NOMO-1 treated with DMSO at 0.1 percent for 48 hours (cell line): ENCODE results near the gene CFAP61.
A peak's percentile ranks its signal among the peaks of the same experiment; 100 is the strongest.
"Not testable (repeated sequence)": the region's sequence is repeated elsewhere in the genome, so short reads cannot be mapped to it uniquely, and the experiment has no call there.

Experiments
- DNase-seq: peaks from one replicate; lab custom pipeline; 2025; ENCODE audit not compliant: unreplicated experiment; lab: John Stamatoyannopoulos, UW

The CFAP61 gene, protein sequence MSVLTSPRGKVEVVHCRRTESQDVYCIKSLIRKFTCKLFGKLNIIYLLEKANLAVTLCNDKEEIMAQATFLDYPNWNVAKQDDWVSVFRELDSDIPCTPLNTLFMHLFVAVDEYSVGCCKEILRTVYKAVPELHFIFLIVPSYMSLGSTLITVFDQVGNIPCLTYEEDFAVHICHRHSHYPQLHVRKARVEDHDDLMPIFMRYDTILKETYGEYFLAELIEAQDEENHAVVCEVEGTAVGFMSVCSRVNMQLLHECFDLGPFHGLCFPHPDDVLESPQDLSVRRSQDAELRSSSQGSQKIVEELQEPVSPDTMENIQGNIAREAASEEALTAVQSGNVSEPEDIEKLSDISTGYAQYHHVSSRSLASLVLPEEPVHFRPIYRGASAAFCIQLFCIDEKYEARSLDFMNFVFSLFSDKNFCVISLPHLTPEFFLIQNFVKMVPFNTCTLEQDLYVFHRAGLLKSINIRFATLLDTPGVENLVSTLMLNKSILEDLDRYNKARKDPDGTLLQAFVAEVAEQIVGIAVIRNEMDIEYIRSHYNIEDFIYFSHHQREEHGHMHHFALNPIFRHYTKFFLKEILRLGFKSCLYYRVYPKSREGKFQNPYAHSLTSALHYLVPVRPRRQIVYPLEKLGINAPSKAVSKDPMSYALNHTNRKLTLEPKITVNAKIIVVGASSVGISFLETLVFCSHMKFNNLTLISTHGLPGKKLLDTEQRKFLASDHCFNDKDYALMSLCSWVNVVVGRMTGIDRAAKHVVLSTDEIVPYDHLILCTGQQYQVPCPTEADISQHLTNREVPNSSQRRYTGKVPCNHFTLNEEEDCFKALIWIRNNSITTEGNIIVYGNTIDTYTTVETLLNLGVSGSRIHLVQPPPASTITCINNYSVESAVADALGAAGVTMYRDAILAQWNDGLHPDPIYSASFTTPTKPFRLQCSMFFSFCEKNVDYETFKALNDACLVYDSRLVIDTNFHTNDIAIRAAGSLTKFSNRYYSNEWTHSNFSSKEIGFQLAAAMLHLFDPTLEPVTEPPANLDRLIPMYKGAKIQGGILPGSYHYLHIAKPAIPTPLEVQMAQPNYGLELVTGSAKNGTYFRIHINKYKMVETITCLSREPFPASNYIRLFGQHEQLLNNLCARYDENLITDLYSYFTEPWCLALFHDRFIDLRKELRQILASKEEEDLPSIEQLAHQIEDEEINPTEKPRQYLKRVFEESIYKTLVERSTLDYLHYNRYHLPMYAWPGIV

DNA sequence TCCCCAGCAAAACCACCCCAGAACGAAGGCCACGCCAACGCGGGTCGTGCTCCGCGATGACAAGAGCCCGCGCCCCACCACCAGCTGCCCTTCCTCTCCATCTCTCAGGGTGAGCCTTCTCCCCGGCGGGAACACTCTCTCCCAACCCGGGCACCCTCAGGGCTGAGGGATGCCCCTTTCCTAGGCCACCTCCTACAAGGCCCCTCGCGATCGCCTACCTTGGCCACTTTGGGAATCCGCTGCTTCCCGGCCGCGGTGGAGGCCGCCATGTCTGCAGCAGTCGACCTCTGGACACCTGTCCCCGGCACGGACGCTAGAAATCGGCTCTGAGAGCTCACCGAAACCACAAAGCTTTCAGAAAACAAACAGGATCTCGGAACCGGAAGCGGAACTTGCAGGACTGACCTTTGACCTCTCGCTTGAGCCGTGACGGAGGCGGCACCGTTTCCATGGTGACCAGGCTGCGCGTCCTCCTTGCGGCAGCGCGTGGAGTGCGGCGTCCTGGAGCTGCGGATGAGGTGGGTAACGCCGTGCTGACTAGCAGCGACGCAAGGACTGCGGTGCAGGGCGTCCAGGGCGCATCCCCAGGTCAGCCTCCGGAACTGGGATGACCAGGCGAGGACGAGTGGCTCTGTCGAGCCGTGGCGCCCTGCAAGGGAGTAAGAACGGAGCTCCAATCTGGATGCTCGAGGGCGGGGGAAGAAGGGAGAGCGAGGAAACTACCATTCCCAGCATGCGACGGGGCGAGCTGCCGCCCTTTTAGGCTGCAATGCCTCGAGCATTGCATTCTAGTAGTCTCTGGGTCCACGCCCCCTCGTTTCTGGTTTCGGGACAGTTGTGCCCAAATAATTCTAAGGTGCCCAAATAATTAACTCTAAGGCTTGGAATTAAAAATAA, at the start of gene CFAP61, which contains the start of gene CRNKL1:
CFAP61 (plus strand) TSS at position 459 of the 897 bp plus-strand sequence. CDS start 4,122 bp downstream, outside the sequence.
CRNKL1 (minus strand) TSS at position 393 of the 897 bp plus-strand sequence; CDS start at position 269, 124 bp downstream.
- DNase-seq, result peak; percentile 92

DNA sequence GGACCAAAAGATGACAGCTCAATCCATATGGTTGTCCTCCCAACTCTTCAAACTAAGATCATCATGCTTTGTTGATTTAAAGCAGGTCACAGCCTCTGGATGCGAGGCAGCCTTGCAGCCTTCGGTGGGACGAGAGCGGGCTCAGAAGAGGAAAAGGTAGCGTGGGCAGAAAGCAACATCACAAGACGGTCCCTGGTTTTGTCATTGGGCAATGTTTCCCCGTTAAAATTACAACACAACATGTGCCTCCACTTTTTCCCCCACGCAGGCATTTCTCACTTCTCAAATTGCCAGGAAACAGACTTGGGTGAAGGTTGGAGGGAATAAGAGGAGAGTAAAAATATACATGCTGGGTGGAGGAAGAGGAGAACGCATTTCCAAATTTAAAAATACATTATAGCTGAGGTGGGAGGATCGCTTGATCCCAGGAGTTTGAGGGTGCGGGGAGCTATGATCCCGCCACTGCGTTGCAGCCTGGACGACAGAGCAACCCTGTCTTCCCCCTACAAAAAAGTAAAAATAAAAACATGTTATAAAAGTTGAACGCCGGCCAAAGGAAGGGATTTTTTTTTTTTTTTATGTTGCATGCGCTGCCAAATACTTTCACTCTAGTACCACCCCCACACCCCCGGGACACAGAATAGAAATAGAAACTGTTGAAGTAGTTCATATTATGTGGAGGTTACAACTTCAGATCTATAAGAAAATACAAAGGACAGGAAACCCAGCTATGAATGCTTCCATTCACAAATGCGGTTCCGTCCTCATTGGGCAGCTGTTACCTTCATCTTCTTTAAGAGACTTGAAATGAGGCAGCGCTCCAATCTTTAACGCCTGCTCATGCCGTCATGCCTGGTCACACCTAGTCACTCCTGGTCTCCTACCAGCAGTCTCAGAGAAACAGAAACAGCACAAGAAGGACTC, 49.0 kb upstream of the CFAP61 start:
- peak; percentile 75 for DNase-seq

DNA sequence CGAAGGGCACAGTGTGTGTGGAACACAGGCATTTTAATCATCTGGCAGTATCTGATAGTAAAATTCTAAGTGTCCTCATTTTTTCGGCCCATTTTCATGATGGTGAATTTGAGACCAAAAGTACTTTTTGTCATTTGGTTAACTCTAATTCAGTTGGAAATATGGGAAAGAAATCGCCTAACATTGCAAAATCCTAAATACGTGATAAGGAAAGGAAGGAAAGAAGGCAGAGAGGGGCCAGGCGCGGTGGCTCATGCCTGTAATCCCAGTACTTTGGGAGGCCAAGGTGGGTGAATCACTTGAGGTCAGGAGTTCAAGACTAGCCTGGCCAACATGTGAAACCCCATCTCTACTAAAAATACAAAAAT, 48.4 kb upstream of the CFAP61 start:
- not testable (repeated sequence) for DNase-seq

GRCh38 chr20:20005342-20005741, 47.0 kb upstream of the CFAP61 start:
- DNase-seq, result no peak

- no peak for DNase-seq
Measured at GRCh38 chr20:20009784-20010253, 42.5 kb upstream of the CFAP61 start.

- no peak for DNase-seq
Measured at GRCh38 chr20:20010639-20011500, 41.5 kb upstream of the CFAP61 start.

- DNase-seq, result no peak
Measured at GRCh38 chr20:20012541-20012940, 39.8 kb upstream of the CFAP61 start.

DNA sequence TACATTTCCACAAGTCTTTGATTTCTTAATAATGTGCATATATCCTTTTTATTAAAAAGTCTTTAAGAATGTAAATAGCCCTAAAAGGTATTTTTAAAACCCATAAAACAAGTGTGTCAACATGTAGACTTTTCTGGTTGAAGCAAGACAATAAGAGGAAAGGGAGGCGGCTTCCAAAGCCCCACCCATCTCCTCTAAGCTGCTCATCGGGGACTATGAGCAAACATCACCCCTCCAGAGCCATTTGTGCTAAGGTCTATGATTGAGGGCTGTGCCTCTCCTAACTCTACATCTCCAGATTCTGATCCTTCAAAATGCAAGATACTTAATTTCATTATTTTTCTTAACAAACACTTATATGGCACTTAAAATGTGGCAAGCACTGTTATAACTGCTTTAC, 37.7 kb upstream of the CFAP61 start:
- DNase-seq, result no peak

DNA sequence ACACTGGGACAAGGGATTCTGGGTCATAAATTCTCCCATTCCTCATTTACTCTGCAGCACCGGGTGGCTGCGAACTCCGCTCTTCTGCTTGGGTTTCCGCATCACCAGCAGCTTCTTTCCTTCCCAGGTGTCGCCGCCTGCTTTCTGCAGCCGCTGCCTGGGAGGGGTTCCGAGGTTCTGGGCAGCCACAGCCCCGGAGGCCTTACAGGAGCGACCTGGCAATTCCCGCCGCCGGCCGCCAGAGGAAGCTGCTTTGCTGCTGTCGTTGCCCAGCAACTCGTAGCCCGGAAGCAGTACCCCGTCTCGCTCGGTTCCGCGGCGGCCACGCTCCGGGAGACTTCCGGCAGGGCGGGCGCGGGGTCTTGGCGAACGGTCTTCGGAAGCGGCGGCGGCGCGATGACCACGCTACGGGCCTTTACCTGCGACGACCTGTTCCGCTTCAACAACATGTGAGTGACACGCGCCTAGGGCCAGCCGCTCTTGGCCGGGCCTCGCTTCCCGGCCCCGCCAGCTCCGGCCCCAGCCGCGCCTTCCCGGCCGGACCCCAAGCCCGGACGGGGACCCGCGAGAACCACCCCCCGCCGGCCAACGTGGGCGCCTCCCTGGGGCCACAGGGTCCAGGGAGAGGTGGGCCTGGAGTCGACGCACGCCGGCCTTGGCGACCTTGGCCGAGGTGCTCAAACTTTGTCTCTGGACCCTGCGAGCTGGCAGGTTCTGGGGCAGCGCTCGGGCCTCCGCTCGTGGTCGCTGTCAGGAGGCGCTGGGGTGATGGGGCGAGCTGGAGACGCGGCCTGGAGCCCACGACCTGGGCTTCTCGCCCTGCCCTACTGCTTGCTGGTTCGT, 35.1 kb upstream of the CFAP61 start, which contains the start of gene NAA20:
NAA20 (plus strand) TSS at position 362 of the 843 bp plus-strand sequence; CDS start at position 397, 35 bp downstream.
- DNase-seq, result peak; percentile 94

- no peak for DNase-seq
Measured at GRCh38 chr20:20017844-20018185, 34.5 kb upstream of the CFAP61 start.

- DNase-seq, result no peak
Measured at GRCh38 chr20:20018366-20018765, 34.0 kb upstream of the CFAP61 start.

GRCh38 chr20:20019123-20019522, 33.2 kb upstream of the CFAP61 start:
- no peak for DNase-seq

GRCh38 chr20:20020908-20021307, 31.4 kb upstream of the CFAP61 start:
- DNase-seq, result no peak

DNA sequence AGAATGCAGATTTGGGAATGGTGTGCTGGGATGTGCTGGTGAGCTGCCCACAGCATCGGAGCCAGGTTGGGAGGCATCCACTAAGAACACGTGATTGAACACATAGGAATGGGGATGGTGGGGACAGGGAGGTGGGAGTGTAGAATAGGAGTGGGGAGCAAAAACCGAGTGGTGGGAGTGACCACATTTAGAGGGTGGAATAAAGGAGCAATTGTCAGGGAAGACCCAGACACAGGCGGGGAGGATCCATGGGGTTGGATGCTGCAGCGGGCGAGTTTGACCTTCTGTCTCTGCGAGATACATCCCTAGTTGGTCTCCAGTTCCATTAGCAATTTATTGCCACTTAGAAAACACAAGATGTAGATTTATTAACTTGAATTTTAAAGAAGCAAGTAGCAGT, 30.5 kb upstream of the CFAP61 start:
- DNase-seq, result no peak

DNA sequence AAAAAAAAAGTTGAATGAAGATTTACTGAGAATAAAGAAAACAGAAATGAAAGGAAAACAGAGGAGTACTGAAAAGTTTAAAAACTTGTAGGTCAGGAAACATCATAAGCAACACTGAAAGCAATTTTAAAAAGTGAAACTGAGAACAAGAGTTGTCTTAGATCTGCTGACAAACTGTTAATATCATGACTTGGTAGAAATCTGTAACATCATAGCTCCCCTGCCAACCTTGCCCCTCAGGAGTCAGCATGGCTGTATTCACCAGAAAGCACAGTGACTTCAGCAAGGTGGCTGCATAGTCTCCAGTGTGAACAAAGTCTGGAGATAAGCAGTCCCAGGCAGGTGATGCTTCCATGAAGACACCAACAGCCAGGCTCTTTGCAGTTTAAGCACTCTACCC, 29.8 kb upstream of the CFAP61 start:
- DNase-seq, result no peak

- DNase-seq, result no peak
Measured at GRCh38 chr20:20023395-20023794, 28.9 kb upstream of the CFAP61 start.

DNA sequence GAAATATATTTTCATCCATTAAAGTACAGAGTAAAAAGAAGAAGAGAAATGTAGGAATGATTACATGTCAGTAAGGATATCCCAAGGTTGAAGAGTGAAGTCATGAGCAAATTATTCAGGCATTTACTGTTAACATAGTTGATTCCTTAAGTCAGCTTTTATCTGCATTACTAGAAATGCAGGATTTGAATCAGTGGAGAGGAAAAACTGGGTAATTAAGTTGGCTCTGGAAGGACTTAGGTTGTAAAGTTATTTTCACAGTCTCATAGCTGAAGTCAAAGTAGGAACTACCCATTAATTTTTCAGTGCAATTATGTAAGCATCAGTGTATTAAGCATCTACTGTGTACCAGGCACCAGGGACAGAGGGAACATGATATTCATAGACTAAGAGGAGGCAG, 27.4 kb upstream of the CFAP61 start:
- DNase-seq, result no peak
